Measurements from ENCODE around the gene YPEL3.
A peak's percentile ranks its signal among the peaks of the same experiment; 100 is the strongest.

Gene YPEL3

DNA sequence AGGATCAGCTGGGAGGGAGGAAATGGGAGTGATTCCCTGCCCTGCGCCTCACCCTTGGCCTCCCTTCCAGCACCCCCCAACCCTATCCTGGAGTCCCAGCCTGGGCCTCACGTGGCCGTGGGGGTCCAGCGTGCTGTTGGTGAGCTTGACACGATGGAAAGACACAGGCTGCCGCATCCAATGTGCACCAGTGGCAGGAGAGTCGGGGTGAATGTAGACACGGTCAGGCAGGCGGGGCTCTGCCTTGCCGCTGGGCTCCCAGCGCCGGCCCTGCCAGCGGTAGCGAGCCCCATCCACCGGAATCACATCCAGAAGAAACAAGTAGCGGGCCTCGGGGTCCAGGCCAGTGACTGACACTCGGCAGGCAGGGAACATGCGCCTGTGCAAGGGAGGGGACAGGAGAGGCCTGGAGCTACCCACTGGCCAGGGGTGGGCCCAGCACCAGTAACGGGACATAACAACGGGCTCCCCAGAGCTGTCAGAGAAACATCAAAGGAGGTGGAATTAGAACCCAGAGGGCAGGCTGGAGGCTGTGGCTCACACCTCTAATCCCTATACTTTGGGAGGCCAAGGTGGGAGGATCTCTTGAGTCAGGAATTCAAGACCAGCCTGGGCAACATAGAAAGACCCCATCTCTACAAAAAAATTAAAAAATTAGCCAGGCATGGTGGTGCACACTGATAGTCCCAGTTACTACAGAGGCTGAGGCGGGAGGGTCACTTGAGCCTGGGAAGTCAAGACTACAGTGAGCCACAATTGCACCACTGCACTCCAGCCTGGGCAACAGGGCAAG, 7.0 kb downstream of the YPEL3 start:
- DNase-seq: no peak

DNA sequence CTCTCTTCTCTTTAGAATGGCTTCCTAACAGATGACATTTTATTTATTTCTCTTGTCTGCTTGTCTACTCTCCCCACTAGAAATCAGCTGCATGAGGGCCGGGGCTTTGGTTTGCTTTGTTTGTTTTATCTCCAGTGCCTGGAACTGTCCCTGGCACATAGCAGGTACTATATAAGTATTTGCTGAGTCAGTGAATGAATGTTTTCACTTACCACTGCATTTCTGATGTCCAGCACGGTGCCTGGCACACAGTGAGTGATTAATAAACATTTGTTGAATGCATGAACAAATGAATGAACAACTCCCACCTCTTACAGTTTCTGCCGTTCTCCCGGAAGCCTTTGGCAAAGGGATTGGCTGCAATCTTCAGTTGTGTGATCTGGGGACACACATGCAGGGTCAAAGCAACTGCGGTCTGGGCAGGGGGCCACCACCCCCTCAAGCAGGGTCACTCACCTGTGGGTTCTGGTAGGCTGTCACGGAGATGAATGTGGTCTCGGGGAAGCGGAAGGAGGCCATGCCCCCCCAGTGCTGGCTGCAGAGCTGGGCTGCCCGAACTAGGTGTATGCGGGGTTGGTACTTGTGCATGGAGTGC, 7.7 kb downstream of the YPEL3 start:
- DNase-seq: no peak

DNA sequence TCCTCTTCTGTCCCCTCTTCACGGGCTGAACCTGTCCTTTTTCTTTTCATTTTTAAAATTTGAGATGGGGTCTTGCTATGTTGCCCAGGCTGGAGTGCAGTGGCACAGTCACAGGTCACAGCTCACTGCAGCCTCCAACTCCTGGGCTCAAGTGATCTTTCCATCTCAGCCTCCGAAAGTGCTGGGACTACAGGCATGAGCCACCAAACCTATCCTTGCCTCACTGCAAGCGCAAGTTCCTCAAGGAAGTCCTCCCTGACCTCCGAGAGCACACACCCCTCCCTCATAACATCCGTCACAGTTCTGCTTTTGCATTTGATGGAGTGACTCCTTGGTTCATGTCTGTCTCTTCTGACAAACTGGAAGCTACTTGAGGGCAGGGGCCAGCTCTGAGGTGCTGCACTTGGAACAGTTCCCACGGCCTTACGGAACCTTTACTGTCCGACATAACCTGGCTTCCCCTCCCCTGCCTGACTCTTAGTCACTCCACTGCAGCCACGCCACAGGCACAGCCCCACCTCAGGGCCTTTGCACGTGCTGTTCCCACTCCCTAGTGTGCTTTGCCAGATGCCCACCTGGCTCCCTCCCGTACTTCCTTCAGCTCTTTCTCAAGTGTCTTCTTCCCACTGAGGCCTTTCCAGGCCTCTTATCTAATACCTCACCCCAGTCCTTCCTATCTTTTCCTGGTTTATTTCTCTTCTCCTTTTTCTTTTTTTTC, 8.7 kb downstream of the YPEL3 start:
- DNase-seq: no peak

DNA sequence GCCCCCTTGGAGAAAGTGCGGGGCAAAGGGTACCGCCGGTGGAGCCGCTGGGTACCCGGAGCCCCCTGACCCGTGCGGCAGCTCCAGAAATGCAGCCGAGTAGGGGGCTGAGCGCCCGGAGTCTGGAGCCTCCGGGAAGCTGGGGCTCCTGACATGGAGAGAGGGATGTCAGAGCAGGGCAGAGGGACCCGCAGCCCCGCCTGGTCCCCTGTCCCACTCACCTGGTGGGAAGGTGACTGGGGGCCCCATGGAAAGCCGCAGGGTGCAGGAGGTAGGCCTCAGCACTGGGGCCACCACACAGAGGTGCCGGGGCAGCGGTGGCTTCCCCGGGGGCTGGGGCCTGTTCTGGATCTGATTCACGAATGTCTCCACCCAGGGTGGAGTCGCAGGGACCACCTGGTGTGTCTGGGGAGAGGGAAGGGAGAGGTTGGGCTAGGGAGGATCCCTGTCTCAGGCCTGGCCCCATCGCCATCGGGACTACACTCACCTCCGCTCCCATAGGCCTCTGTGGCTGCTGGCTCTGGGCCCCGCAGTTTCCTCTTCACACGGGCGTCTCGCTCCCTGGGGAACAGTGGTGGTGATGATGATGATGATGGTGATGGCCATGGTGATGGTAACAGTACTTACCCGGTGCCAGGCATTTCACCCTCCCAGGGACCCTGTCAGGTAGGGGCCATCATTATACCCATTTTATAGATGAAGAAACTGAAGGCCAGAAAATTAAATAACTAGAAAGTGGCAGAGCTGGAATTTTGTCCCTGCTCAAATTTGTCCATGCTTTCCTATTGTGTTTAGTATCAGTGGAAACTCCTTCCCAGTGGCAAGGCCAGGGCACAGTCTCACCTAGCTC, 9.5 kb downstream of the YPEL3 start:
- no peak for DNase-seq

DNA sequence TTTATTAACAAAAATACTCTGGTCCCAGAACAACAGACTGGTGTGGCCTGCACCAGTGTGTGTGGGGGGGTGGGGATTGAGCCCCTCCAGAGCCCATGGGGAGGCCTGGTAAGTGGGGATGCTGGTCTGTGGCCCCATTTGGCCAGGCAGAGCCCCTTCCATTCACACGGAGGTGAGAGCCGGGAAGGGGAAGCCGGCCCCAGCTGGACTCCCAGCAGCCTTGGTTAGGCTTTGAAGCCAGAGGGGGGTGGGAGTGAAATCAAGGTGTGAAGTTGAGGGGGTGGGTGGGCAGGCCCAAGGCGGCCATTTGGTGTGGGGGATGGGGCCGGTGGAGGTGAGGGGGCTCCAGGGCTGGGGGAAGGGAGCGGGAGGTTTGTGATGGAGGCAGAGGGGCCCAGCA, 10.2 kb downstream of the YPEL3 start:
- DNase-seq: no peak

DNA sequence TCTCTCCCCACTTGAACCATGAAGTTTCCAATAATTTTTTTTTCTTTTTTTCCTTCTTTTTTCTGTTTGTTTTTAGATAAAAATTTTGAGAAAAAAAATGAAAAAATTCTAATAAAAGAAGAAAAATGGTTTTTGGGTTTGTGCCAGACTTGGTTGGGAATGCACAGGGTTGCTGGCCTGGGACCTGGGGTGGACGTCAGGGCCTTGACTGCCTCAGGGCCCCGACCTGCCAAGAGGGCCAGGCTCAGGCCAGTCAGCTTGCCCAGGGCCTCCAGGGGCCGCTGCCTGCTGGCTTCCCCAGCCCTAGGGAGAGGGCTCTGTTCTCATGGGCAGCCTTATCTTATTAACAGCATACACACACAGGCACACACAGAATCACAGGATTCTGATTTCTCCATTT, 10.8 kb downstream of the YPEL3 start:
- no peak for DNase-seq

DNA sequence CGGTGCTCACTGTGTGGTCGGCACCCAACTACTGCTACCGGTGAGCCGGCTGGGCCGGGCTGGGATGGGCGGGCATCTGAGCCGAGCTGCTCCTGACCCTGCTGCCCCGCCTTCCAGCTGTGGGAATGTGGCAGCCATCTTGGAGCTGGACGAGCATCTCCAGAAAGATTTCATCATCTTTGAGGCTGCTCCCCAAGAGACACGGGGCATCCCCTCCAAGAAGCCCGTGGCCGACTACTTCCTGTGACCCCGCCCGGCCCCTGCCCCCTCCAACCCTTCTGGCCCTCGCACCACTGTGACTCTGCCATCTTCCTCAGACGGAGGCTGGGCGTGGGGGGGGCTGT, 11.2 kb downstream of the YPEL3 start:
- no peak for DNase-seq

DNA sequence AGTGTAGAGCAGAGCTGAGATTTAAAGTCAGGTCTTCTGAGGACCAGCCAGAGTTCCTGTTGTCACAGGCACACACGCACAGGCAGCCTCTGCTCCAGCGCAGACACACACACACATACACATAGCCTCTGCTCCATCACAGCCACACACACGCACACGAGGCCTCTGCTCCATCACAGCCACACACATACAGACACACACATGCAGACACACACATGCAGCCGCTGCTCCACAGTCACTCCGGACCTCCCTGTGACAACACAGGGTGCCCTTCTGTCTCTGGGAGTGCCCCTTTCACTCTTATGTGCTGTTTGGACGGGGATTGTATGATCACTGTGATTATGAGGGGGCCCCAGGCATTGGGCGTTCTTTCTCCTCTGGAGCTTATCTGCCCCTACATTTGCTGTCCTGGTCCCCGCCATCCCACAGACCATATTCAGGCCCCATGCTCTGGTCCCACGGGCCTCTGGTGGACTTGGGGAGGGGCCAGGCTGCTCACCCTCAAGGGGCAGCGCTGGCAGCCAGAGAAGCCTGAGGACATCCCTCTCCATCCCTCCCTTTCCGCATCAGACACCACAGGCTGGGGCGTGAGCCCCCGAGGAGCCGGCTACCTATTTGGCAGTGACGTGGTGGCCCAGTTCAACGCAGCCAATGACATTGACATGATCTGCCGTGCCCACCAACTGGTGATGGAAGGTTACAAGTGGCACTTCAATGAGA, 11.8 kb downstream of the YPEL3 start:
- DNase-seq: no peak

DNA sequence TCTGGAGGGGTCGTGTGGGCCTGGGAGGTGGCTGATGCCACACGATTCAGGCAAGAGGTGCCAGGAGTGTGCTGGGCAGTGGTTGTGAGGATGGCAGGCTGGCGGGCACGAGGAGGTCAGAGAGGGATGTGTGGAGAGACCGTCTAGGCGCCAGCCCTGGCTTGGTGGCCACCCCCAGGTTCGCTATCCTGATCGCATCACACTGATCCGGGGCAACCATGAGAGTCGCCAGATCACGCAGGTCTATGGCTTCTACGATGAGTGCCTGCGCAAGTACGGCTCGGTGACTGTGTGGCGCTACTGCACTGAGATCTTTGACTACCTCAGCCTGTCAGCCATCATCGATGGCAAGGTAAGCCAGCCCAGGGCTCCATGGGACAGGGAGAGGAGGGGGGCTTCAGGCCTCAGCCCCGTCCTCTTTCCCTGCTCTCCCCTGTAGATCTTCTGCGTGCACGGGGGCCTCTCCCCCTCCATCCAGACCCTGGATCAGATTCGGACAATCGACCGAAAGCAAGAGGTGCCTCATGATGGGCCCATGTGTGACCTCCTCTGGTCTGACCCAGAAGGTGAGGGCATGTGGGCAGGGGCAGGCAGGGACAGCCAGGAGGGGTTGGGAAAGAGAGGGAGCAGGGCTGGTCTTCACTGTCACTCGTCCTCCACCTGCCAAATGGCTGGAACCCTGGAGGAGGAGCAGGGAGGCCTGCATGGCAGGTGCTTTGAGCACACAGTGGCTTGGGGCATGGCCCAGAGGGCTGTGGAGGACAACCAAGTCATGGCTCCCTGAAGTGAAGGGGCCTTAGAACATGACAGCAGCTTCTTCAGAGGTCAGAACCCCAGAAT, 12.6 kb downstream of the YPEL3 start:
- no peak for DNase-seq

DNA sequence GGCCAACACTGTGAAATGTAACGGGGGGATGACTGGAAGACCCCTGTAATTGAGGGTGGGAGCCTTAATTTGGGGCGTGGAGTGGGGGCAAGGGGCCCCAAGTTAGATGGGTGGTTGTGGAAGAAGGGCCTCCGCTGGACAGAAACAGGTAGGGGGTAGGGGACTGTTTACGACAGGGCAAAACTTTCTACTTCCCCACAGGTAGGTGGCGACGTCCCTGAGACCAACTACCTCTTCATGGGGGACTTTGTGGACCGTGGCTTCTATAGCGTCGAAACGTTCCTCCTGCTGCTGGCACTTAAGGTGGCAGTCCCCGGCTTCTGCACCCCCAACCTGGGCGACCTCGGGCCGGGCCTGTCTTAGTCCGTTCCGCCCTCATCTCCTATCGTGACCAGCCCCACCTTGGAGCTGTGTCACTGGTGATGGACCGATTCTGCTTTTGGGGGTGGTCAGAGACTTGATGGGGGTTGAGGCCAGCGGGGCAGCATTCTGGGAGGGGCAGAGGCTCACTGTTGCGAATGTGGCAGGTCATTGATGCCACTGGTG, 13.4 kb downstream of the YPEL3 start:
- no peak for DNase-seq

DNA sequence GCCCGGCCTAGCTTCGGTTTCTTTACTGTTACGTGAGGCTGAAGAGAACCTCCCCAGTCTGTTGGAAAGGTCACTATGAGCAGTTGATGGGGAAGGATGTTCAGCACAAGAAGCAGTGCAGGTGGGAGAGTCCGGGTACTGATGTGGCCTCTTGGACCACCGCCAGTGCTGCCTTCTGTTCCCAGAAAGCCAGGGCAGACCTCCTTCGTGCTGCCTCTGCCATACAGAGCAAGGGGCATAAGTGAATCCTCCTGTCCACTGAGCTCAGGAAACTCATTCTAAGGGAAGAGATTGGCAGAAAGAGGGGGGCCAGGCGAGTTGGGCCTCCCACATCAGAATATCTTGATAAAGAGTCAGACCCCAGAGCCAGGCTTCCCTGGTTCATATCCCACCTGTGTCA, 16.5 kb downstream of the YPEL3 start:
- no peak for DNase-seq

DNA sequence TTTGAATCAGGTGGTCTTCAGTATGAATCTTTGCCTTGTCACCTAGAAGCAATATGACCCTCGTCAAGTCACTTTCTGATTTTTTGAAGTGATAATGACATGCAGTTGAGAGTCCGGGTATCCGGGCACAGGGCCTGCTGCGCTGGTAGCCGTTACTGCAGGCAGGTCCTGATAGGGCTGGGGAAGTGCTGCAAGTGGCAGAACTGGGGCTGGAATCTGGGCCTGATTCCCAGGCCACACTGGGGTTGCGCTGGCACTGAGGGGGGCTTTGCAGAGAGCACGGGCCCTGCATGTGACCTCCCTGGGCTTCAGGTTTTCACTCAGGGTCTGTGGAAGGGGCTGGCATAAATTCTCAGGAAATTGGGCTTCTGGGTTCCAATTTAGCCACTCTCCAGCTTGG, 17.3 kb downstream of the YPEL3 start:
- no peak for DNase-seq

DNA sequence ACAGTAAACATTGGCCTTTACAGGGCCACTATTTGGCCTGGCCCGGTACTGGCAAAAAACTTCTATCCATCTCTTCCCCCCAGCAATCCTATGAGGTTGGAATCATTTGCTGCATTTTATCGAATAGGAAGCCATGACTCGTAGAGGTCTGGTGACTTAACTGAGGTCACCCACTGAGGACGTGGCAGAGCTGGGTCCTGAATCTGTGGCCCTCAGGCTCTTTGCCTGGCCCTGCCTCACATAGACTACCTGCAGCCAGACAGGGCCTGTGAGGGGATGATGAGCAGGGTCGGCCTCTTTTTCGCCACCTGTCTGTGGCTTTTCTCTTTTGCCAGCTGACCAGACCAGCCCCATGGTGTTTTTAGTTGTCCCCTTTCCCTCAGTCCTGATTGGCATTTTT, 18.4 kb downstream of the YPEL3 start:
- no peak for DNase-seq

DNA sequence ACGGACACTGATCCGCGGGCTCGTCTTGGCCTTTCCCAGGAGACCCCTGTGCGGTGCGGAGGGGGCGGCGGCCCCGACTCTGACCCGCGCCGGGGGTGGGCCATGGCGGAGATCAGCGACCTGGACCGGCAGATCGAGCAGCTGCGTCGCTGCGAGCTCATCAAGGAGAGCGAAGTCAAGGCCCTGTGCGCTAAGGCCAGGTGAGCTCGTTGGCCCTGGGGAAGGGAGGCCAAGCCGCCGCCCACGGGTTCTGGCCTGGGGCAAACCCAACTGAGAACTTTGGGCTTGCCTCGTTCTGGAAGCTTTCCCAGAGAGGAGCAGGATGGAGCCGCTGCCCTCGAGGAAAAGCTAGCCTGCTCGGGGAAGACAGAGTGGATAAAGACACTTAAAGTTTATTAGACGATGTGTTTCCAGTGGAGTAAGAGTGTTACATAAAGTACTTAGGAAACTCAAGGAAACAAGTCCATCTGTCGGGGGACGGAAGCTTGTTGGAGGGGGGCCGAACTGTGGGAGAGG, 19.7 kb downstream of the YPEL3 start:
- peak; percentile 40 for DNase-seq

DNA sequence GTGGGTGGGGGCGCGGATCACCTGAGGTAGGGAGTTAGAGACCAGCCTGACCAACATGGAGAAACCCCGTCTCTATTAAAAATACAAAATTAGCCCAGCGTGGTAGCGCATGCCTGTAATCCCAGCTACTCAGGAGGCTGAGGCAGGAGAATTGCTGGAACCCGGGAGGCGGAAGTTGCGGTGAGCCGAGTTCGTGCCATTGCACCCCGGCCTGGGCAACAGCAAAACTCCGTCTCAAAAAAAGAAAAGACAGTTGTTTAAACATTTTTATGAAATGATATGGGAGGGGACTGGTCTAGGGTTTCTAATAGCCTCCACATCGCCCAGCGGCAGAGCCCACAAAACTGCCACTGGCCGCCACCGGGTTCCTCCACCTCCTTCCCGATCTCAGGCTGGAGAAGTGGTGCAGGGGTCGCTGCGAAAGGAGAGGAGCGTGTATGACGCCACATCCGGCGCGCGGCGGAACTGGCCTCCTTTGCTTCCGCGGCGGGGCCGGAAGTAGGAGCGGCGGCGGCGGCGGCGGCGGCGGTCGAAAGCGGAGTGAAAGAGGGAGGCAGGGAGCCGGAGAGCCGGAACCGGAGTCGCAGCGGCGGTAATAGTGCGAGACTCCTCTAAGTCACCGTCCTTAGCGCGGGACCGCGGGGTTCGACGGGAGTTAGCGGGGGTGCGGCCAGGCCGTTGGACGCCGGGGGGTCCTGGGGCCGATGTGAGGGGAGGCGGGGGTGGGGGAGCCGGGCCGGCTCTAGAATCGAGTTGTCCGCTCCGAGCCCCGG, 20.3 kb downstream of the YPEL3 start, which contains the start of gene PPP4C:
PPP4C (plus strand) TSS at position 492 of the 773 bp plus-strand sequence. CDS start 384 bp downstream, outside the sequence.
- DNase-seq: peak; percentile 91

DNA sequence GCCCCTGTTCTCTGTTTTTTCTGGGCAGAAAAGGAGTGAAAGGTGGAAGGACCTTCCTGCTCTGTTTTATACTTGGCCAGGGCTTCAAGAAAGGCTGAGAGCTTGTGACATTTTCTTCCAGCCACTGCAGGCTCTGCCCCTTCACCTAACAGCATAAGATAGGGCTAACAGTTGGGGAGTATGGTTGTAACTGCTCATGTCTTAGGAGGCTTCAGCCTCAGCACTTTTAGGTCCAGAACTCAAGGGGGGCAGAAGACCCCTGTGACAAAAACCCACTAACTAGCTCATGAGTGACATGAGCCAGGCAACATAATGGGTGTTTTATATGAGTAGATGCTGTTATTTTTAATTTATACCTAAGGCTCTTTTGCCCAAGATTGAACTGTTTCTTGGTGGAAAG, 25.5 kb downstream of the YPEL3 start:
- DNase-seq: no peak

DNA sequence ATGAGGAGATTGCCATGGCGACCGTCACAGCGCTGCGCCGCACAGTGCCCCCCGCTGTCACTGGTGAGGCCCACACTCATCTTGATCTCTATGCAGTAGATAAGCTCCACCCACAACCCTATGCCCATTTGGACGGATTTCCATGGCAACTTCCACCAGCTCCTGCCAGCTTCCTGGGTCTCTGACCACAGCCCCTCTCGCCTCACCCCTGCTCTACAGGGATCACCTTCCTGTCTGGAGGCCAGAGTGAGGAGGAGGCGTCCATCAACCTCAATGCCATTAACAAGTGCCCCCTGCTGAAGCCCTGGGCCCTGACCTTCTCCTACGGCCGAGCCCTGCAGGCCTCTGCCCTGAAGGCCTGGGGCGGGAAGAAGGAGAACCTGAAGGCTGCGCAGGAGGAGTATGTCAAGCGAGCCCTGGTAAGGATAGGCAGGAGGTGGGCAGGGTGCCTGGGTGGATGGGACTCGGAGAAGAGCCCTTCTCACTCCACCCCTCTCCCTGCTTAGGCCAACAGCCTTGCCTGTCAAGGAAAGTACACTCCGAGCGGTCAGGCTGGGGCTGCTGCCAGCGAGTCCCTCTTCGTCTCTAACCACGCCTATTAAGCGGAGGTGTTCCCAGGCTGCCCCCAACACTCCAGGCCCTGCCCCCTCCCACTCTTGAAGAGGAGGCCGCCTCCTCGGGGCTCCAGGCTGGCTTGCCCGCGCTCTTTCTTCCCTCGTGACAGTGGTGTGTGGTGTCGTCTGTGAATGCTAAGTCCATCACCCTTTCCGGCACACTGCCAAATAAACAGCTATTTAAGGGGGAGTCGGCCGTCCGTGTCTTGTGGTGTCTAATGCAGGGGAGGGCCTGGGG, 26.2 kb downstream of the YPEL3 start:
- no peak for DNase-seq

DNA sequence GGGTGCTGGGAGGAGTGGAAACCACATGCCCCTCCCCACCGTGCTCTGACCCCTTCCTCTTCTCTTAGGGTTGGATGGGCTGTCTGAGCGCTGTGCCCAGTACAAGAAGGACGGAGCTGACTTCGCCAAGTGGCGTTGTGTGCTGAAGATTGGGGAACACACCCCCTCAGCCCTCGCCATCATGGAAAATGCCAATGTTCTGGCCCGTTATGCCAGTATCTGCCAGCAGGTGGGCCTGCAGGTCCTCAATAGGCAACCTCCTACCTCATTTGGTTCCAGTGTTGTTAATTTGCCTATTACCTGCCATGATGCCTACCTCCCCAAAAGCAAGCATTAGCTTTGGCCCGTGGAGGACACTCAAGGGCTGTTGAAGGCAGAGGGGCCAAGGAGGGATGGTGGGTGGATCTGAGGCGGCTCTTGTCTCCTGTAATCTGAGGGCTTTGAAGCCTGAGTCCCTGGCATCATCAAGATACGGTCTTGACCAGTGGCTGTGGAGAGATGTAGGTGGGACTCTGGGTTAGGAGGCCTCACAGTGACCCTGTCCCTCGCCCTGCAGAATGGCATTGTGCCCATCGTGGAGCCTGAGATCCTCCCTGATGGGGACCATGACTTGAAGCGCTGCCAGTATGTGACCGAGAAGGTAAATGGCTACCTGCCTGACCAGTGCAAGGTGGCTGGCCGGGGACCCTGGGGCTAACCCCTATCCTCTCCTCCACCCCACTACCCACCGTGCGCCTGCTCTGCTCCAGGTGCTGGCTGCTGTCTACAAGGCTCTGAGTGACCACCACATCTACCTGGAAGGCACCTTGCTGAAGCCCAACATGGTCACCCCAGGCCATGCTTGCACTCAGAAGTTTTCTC, 27.0 kb downstream of the YPEL3 start:
- DNase-seq: no peak

Measured in NCI-H146 (cell line).